ENCODE results near the gene HDAC4. TPM values are rescaled to one million over a fixed set of nuclear protein-coding genes. Genes with fewer than 3 reads are reported as not detected.
A peak's percentile ranks its signal among the peaks of the same experiment; 100 is the strongest.

Gene HDAC4
- total RNA-seq, 1 donor from 2014 or later, result 7.8 TPM

- H3K36me3 ChIP-seq (ENCODE audit: control insufficient read depth, insufficient read depth, low read length), result no peaks in the 10 kb centered on the region
- H3K4me3 ChIP-seq (ENCODE audit: low read depth, low read length), result no peak overlapping the region
- H3K27me3 ChIP-seq (ENCODE audit: control insufficient read depth, insufficient read depth, low read length), result peaks cover 22% of the 10 kb centered on the region
- no peak for DNase-seq (ENCODE audit: low read depth)
- TF ChIP-seq CTCF (IDR thresholded peaks at IDR 0.05; ENCODE audit: insufficient read depth, low read length, poor library complexity, severe bottlenecking), result no peak
These were observed 395.2 kb downstream of the HDAC4 start for GRCh38 chr2:239005586-239005985.

DNA sequence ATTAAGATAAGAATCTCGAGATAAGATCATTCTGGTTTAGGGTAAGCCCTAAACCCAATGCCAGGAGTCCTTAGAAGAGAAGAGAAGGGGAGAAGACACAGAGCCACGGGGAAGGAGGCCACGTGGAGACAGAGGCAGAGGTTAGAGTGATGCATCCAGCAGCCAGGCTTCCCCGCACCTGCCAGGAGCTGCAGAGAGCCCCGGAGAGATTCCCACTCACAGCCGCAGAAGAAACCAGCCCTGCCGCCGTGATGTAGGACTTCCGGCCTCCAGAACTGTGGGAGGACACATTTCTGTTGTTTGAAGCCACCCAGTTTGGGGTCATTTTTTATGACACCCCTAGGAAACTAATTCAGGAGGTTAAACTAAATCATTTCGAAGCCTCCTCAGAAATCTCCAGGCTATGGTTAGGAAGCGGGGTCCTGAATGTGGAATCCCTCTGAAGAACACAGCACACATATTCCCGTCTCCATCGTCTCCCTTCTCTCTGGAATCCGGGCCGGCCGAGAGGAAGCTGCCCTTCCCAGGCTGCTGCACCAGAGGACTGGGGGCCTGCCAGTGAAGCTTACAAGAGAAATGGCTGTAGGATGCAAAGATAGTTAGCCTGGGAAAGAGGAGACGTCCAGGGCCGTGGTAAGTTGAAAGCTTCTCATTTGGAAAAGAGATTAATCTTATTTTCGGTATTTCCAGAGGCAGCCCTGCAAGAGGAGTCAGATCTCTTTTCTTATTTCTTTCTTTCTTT lies 396.4 kb downstream of the HDAC4 start:
- Histone ChIP-seq H3K36me3 (ENCODE audit: control insufficient read depth, insufficient read depth, low read length) (no peaks in the 10 kb centered on the region), H3K4me3 (ENCODE audit: low read depth, low read length) (no peak overlapping the region), H3K27me3 (ENCODE audit: control insufficient read depth, insufficient read depth, low read length) (peaks cover 20% of the 10 kb centered on the region)
- no peak for DNase-seq (ENCODE audit: low read depth)
- no peak for TF ChIP-seq CTCF (IDR thresholded peaks at IDR 0.05; ENCODE audit: insufficient read depth, low read length, poor library complexity, severe bottlenecking)

DNA sequence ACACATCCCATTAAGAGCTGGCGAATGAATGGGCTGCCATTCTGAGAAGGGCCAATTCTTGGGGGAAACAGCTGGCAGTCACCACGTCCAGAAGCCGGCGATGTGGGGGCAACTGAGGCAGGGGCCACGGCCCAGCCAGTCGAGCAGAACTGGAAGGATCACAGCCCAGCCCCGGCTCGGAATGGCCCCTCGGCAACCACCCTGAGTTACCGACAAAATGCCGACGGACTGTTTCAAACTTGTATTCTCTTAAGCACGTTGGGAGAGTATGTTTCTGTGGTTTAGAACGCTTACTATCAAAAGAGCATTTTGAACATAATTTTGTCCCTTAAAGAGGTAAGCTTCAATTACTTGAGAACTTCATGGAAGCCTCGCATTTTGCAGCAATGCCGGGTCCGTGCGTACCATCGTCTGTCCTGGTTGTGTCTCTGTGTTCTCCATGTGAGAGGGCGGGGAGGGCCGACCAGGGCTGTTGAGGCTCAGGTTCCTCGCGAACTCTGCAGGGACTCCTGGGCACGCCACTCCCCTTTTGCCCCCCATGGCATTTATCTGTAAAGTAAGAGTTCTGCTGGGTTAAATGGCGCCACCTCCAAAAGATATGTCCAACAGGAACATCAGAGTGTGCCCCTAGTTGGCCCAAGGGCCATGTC lies 397.1 kb downstream of the HDAC4 start:
- DNase-seq (ENCODE audit: low read depth), result no peak
- Histone ChIP-seq H3K36me3 (ENCODE audit: control insufficient read depth, insufficient read depth, low read length) (no peaks in the 10 kb centered on the region), H3K4me3 (ENCODE audit: low read depth, low read length) (no peak overlapping the region), H3K27me3 (ENCODE audit: control insufficient read depth, insufficient read depth, low read length) (peaks cover 16% of the 10 kb centered on the region)
- TF ChIP-seq CTCF (IDR thresholded peaks at IDR 0.05; ENCODE audit: insufficient read depth, low read length, poor library complexity, severe bottlenecking), result no peak

GRCh38 chr2:239002954-239003623 lies 397.7 kb downstream of the HDAC4 start:
- peak; percentile 4 for TF ChIP-seq CTCF (IDR thresholded peaks at IDR 0.05; ENCODE audit: insufficient read depth, low read length, poor library complexity, severe bottlenecking)
- Histone ChIP-seq H3K27me3 (ENCODE audit: control insufficient read depth, insufficient read depth, low read length) (peaks cover 15% of the 10 kb centered on the region), H3K36me3 (ENCODE audit: control insufficient read depth, insufficient read depth, low read length) (no peaks in the 10 kb centered on the region), H3K4me3 (ENCODE audit: low read depth, low read length) (no peak overlapping the region)
- DNase-seq (ENCODE audit: low read depth), result no peak

DNA sequence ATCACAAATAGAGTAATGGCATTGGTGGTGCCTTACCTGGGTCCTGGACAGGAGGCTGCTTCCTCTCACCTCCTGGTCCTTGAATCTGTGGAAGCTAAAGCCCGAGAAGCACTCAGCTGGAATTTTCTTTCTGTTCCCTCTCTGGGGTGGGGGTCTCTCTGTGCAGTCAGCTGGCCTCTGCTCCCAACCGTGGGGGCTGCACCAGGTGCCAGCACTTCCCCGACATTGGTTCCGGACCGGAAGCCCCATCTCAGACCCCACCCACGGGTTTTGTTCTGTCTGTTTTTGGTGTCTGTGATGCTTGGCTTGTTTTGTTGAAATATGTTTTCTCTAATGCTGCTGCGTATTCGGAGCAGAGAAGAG lies 398.2 kb downstream of the HDAC4 start:
- no peaks in the 10 kb centered on the region for H3K36me3 ChIP-seq (ENCODE audit: control insufficient read depth, insufficient read depth, low read length)
- H3K27me3 ChIP-seq (ENCODE audit: control insufficient read depth, insufficient read depth, low read length), result peaks cover 15% of the 10 kb centered on the region
- no peak overlapping the region for H3K4me3 ChIP-seq (ENCODE audit: low read depth, low read length)
- TF ChIP-seq CTCF (IDR thresholded peaks at IDR 0.05; ENCODE audit: insufficient read depth, low read length, poor library complexity, severe bottlenecking), result no peak
- DNase-seq (ENCODE audit: low read depth), result no peak

Data from kidney epithelial cell (primary cell).